ENCODE results near the gene TMEM14C. TPM values are rescaled to one million over a fixed set of nuclear protein-coding genes. Genes with fewer than 3 reads are reported as not detected.
"Not testable (repeated sequence)": the region's sequence is repeated elsewhere in the genome, so short reads cannot be mapped to it uniquely, and the experiment has no call there.

The TMEM14C gene
- total RNA-seq, 1 experiment from 2014 or later = 225 TPM

DNA sequence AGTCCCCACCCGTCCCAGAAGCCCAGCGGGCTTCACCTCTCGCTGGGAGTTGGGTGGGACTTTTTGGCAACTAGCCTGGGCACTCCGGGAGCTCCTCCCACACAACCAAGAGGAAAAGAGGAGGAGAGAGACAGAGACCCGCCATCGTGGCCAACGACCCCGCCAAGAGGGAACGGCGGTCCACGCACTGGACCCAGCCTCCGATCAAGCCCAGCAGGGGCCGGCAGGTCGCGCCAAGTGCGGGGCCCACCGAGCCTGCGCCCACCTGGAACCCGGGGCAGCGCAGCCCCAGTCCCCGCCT lies 3.0 kb upstream of the TMEM14C start:
- no peak for DNase-seq (ENCODE audit: low read depth)
- in situ Hi-C loops (cut with HindIII; ENCODE audit: low pct_unique_long_range_greater_than_20kb, low sequenced_read_pairs) = no loop called here

GRCh38 chr6:10720265-10720959 lies 2.5 kb upstream of the TMEM14C start:
- DNase-seq (ENCODE audit: low read depth) = no peak
- in situ Hi-C loops (cut with HindIII; ENCODE audit: low pct_unique_long_range_greater_than_20kb, low sequenced_read_pairs) = no loop called here

DNA sequence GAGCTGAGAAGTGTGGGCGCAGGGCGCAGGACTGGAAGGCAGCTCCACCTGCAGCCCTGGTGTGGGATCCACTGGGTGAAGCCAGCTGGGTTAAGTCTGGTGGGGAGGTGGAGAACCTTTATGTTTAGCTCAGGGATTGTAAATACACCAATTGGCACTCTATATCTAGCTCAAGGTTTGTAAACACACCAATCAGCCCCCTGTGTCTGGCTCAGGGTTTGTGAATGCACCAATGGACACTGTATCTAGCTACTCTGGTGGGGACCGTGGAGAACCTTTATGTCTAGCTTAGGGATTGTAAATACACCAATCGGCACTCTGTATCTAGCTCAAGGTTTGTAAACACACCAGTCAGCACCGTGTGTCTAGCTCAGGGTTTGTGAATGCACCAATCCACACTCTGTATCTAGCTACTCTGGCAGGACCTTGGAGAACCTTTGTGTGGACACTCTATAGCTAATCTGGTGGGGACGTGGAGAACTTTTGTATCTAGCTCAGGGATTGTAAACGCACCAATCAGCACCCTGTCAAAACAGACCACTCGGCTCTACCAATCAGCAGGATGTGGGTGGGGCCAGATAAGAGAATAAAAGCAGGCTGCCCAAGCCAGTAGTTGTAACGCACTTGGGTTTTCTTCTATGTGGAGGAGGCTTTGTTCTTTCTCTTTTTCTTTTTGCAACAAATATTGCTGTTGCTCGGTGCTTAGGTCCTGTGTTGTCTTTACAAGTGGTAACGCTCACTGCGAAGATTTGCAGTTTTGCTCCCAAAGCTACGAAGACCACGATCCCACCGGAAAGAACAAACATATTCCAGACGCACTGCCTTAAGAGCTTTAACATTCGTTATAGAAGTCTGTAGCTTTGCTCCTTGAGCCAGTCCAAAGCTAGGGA lies 1.7 kb upstream of the TMEM14C start:
- DNase-seq (ENCODE audit: low read depth); in situ Hi-C loops (cut with HindIII; ENCODE audit: low pct_unique_long_range_greater_than_20kb, low sequenced_read_pairs): not testable (repeated sequence)

- in situ Hi-C loops (cut with HindIII; ENCODE audit: low pct_unique_long_range_greater_than_20kb, low sequenced_read_pairs) = no loop called here
- no peak for DNase-seq (ENCODE audit: low read depth)
These were observed 860 bp upstream of the TMEM14C start for GRCh38 chr6:10721850-10722569.

GRCh38 chr6:10722570-10722819 lies 375 bp upstream of the TMEM14C start:
- DNase-seq (ENCODE audit: low read depth) = no peak
- in situ Hi-C loops (cut with HindIII; ENCODE audit: low pct_unique_long_range_greater_than_20kb, low sequenced_read_pairs) = no loop called here

DNA sequence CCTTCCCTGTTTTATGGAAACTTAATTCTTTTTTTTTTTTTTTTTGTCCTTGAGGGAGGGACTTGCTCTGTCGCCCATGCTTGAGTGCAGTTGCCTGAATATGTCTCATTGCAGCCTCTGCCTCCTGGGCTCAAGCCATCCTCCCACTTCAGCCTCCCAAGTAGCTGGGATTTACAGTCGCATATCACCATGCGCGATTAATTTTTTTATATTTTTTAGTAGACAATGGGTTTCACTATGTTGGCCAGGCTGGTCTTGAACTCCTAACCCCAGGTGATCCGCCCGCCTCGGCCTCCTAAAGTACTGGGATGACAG lies 654 bp downstream of the TMEM14C start:
- in situ Hi-C loops (cut with HindIII; ENCODE audit: low pct_unique_long_range_greater_than_20kb, low sequenced_read_pairs) = no loop called here
- no peak for DNase-seq (ENCODE audit: low read depth)

GRCh38 chr6:10725044-10725443 lies 2.2 kb downstream of the TMEM14C start:
- in situ Hi-C loops (cut with HindIII; ENCODE audit: low pct_unique_long_range_greater_than_20kb, low sequenced_read_pairs) = no loop called here
- no peak for DNase-seq (ENCODE audit: low read depth)

DNA sequence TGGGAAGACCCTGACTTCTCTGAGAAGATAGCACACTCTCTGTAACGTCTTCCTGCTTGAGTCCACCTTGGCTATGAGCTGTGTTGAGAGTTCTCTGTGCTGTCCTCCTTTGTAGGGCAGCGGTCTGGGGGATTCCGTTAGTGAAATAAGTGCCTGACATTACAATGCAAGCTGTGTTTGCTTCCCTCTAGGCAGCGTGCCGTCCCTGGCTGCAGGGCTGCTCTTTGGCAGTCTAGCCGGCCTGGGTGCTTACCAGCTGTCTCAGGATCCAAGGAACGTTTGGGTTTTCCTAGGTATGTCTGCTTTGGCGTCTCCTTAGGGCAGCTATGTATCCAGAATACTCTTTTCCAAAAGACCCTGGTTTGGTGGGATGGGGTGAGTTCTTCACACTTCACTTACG lies 2.8 kb downstream of the TMEM14C start:
- no peak for DNase-seq (ENCODE audit: low read depth)
- in situ Hi-C loops (cut with HindIII; ENCODE audit: low pct_unique_long_range_greater_than_20kb, low sequenced_read_pairs) = no loop called here

DNA sequence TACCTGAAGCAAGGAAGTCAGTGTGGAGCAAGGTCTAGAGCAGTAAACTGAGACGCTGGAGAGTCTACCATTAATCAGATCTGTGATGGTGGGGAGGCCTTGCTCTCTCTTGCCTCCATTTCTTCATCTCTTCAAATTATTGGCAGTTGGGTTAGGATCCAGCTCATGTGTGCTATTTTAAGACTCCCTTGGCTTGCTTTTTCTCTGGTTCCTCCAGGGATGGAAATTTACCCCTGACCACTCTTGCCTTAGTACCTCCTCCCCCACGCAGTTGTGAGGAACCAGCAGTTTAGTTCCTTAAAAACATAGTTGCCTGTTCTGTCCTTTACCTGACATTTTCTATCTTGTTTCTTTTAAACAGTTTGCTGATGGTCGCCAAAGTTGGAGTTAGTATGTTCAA lies 7.4 kb downstream of the TMEM14C start:
- no peak for DNase-seq (ENCODE audit: low read depth)
- in situ Hi-C loops (cut with HindIII; ENCODE audit: low pct_unique_long_range_greater_than_20kb, low sequenced_read_pairs) = no loop called here

DNA sequence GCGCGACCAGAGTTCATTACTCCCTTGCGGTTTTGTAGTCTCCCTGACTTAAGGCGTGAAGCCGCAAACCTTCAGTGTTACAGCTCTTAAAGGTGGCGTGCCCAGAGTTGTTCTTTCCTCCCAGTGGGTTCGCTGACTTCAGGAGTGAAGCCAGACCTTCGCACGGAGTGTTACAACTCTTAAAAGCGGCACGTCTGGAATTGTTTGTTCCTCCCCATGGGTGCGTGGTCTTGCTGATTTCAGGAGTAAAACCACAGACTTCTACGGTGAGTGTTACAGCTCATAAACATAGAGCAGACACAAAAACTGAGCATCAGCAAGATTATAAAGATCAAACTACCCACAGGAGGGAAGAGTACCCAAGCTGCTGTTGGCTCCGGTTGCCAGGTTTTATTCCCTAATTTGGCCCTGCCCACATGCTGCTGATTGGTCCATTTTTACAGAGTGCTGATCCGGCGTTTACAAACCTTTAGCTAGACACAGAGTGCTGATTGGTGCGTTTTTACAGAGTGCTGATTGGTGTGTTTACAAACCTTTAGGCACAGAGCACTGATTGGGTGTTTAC lies 10.4 kb downstream of the TMEM14C start:
- in situ Hi-C loops (cut with HindIII; ENCODE audit: low pct_unique_long_range_greater_than_20kb, low sequenced_read_pairs) = no loop called here
- peak; percentile 60 for DNase-seq (ENCODE audit: low read depth)

DNA sequence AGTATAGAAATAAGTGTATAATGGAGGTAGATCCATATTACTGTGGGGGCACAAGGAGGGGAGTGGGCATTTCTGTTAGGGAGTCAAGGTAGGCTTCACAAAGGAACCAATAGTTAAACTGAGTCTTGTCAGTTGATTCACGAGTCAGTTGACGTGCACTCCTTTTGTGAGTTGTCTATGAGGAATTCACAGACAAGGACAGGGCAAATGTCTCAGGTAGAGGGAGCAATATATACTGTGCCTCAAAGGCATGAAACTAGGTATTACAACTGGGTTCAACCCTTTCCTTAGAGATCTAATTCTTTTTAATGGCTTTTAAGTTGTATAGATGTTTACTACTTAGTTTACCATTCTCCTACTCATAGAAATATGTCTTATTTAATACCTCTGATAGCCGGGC lies 11.0 kb downstream of the TMEM14C start:
- no peak for DNase-seq (ENCODE audit: low read depth)
- in situ Hi-C loops (cut with HindIII; ENCODE audit: low pct_unique_long_range_greater_than_20kb, low sequenced_read_pairs) = no loop called here

GRCh38 chr6:10736731-10737130 lies 13.9 kb downstream of the TMEM14C start:
- in situ Hi-C loops (cut with HindIII; ENCODE audit: low pct_unique_long_range_greater_than_20kb, low sequenced_read_pairs) = no loop called here
- DNase-seq (ENCODE audit: low read depth) = no peak

DNA sequence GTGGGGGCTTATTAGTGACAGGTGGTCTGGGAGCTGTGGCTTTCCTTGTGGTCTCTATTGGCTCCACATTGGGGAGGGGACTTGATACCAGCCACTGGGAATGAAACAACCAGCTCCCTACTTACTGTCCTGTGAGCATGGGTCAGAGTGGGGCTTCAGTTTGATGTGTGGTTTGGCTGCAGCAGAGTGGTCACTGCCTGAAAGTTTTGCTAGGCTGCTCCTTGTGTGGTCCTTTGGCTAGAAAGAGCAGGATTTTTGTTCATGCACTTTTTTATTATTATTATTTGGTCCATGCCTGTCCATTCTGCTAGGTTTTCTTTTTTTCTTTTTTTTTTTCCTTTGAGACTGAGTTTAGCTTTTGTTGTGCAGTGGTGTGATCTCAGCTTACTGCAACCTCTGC lies 17.2 kb downstream of the TMEM14C start:
- no peak for DNase-seq (ENCODE audit: low read depth)
- in situ Hi-C loops (cut with HindIII; ENCODE audit: low pct_unique_long_range_greater_than_20kb, low sequenced_read_pairs) = no loop called here

GRCh38 chr6:10741643-10742042 lies 18.8 kb downstream of the TMEM14C start:
- in situ Hi-C loops (cut with HindIII; ENCODE audit: low pct_unique_long_range_greater_than_20kb, low sequenced_read_pairs); DNase-seq (ENCODE audit: low read depth): not testable (repeated sequence)

- in situ Hi-C loops (cut with HindIII; ENCODE audit: low pct_unique_long_range_greater_than_20kb, low sequenced_read_pairs) = no loop called here
- DNase-seq (ENCODE audit: low read depth) = no peak
These were observed 19.4 kb downstream of the TMEM14C start for GRCh38 chr6:10742251-10742650.

GRCh38 chr6:10743515-10743914 lies 20.6 kb downstream of the TMEM14C start:
- in situ Hi-C loops (cut with HindIII; ENCODE audit: low pct_unique_long_range_greater_than_20kb, low sequenced_read_pairs) = no loop called here
- no peak for DNase-seq (ENCODE audit: low read depth)

DNA sequence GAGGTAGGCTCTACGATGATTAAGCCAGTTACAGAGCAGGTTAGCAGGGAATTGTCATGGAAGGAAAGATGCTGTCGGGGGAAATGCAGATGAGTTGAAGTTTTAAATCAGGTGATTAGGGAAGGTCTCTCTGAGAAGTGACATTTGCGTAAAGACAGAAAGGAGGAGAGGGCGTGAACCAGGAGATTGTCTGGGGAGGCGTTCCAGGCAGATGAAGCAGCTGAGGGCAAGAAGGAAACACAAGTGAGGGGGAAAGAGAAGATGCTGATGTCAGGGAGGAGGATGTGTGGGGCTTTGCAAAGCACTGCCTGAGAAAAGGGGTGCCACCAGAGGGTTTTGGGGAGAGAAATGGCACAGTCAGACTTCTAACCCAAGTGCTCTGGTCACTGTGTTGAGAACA lies 22.2 kb downstream of the TMEM14C start:
- in situ Hi-C loops (cut with HindIII; ENCODE audit: low pct_unique_long_range_greater_than_20kb, low sequenced_read_pairs) = no loop called here
- DNase-seq (ENCODE audit: low read depth) = no peak

- in situ Hi-C loops (cut with HindIII; ENCODE audit: low pct_unique_long_range_greater_than_20kb, low sequenced_read_pairs) = no loop called here
- no peak for DNase-seq (ENCODE audit: low read depth)
These were observed 24.0 kb downstream of the TMEM14C start for GRCh38 chr6:10746915-10747250.

- DNase-seq (ENCODE audit: low read depth) = peak; percentile 96
- in situ Hi-C loops (cut with HindIII; ENCODE audit: low pct_unique_long_range_greater_than_20kb, low sequenced_read_pairs) = no loop called here
These were observed 24.5 kb downstream of the TMEM14C start, which contains the start of gene TMEM14B for GRCh38 chr6:10747251-10747972. Gene TMEM14B (plus strand): TSS chr6:10747805. CDS start chr6:10749246, 1,441 bp downstream.

All from Caki2 (cell line).